Measurements from ENCODE around the gene TMPRSS9. TPM values are rescaled to one million over a fixed set of nuclear protein-coding genes. Genes with fewer than 3 reads are reported as not detected.

Gene TMPRSS9
- polyA plus RNA-seq, 1 donor (not counting 4 experiments of a cell fraction or from before 2014, with no cell fraction given): not detected

- FAIRE-seq: no peak
- dilution Hi-C loops (cut with MboI; ENCODE audit: extremely low pct_ligation_motif_present, low sequenced_read_pairs): no loop called here
- Histone ChIP-seq H4K20me1 (ENCODE audit: control insufficient read depth, extremely low read depth, insufficient read depth, low read length) (peaks cover 2% of the 10 kb centered on the region), H3K27me3 (ENCODE audit: control insufficient read depth, extremely low read depth, insufficient read depth, low read length) (peaks cover 35% of the 10 kb centered on the region), H3K4me2 (ENCODE audit: control insufficient read depth, extremely low read depth, insufficient read depth, low read depth, low read length) (no peak overlapping the region), H3K4me1 (ENCODE audit: control insufficient read depth, extremely low read depth, insufficient read depth, low read length) (no peaks in the 10 kb centered on the region), H3K79me2 (ENCODE audit: control insufficient read depth, insufficient read depth, low read length) (no peaks in the 10 kb centered on the region), H3K9me3 (ENCODE audit: control insufficient read depth, low read depth, low read length) (no peaks in the 10 kb centered on the region), H3K4me3 (ENCODE audit: control insufficient read depth in 2 of 3, extremely low read depth in 1 of 3, insufficient read depth in 2 of 3, low read depth in 1 of 3, low read length in 3 of 3) (no peak overlapping the region), H2AFZ (ENCODE audit: control insufficient read depth, low read length) (no peak overlapping the region), H3K9ac (ENCODE audit: control insufficient read depth, extremely low read depth, insufficient read depth, low read length) (no peak overlapping the region), H3K9me1 (ENCODE audit: control insufficient read depth, extremely low read depth, insufficient read depth, low read length) (no peaks in the 10 kb centered on the region), H3K27ac (ENCODE audit: control insufficient read depth, insufficient read depth, low read length) (no peak overlapping the region), H3K36me3 (ENCODE audit: control insufficient read depth in 2 of 2, extremely low read depth in 1 of 2, insufficient read depth in 2 of 2, low read length in 2 of 2) (no peaks in the 10 kb centered on the region)
- no peak for TF ChIP-seq EZH2 (IDR thresholded peaks at IDR 0.05; ENCODE audit: low read length)
- TF ChIP-seq CTCF (optimal IDR thresholded peaks at IDR 0.05 in 1 of 3, IDR thresholded peaks at IDR 0.05 in 1 of 3, conservative IDR thresholded peaks at IDR 0.05 in 1 of 3; ENCODE audit: extremely low read depth in 1 of 3, insufficient read depth in 2 of 3, low read length in 3 of 3): no peak
- DNase-seq (ENCODE audit: low read depth, low spot score): no peak
Measured at GRCh38 chr19:2363419-2363818, 3.4 kb downstream of the TMPRSS9 start.

GRCh38 chr19:2365201-2365970 lies 5.3 kb downstream of the TMPRSS9 start:
- no peak for DNase-seq (ENCODE audit: low read depth, low spot score)
- Histone ChIP-seq H3K9me1 (ENCODE audit: control insufficient read depth, extremely low read depth, insufficient read depth, low read length) (no peaks in the 10 kb centered on the region), H3K27me3 (ENCODE audit: control insufficient read depth, extremely low read depth, insufficient read depth, low read length) (peaks cover 17% of the 10 kb centered on the region), H3K9ac (ENCODE audit: control insufficient read depth, extremely low read depth, insufficient read depth, low read length) (no peak overlapping the region), H3K27ac (ENCODE audit: control insufficient read depth, insufficient read depth, low read length) (no peak overlapping the region), H3K79me2 (ENCODE audit: control insufficient read depth, insufficient read depth, low read length) (no peaks in the 10 kb centered on the region), H3K36me3 (ENCODE audit: control insufficient read depth in 2 of 2, extremely low read depth in 1 of 2, insufficient read depth in 2 of 2, low read length in 2 of 2) (no peaks in the 10 kb centered on the region), H3K4me2 (ENCODE audit: control insufficient read depth, extremely low read depth, insufficient read depth, low read depth, low read length) (no peak overlapping the region), H3K9me3 (ENCODE audit: control insufficient read depth, low read depth, low read length) (peaks cover 3% of the 10 kb centered on the region), H2AFZ (ENCODE audit: control insufficient read depth, low read length) (no peak overlapping the region), H4K20me1 (ENCODE audit: control insufficient read depth, extremely low read depth, insufficient read depth, low read length) (no peaks in the 10 kb centered on the region), H3K4me3 (ENCODE audit: control insufficient read depth in 2 of 3, extremely low read depth in 1 of 3, insufficient read depth in 2 of 3, low read depth in 1 of 3, low read length in 3 of 3) (no peak overlapping the region), H3K4me1 (ENCODE audit: control insufficient read depth, extremely low read depth, insufficient read depth, low read length) (no peaks in the 10 kb centered on the region)
- FAIRE-seq: no peak
- TF ChIP-seq EZH2 (IDR thresholded peaks at IDR 0.05; ENCODE audit: low read length) (no peak), CTCF (optimal IDR thresholded peaks at IDR 0.05 in 1 of 3, IDR thresholded peaks at IDR 0.05 in 1 of 3, conservative IDR thresholded peaks at IDR 0.05 in 1 of 3; ENCODE audit: extremely low read depth in 1 of 3, insufficient read depth in 2 of 3, low read length in 3 of 3) (no peak)
- dilution Hi-C loops (cut with MboI; ENCODE audit: extremely low pct_ligation_motif_present, low sequenced_read_pairs): no loop called here
